KG1 (cell line): ENCODE results near the gene RBM25.
"Not testable (repeated sequence)": the region's sequence is repeated elsewhere in the genome, so short reads cannot be mapped to it uniquely, and the experiment has no call there.

Experiments used
- DNase-seq: peaks from one replicate; lab custom pipeline; 2025; lab: John Stamatoyannopoulos, UW

The RBM25 gene

DNA sequence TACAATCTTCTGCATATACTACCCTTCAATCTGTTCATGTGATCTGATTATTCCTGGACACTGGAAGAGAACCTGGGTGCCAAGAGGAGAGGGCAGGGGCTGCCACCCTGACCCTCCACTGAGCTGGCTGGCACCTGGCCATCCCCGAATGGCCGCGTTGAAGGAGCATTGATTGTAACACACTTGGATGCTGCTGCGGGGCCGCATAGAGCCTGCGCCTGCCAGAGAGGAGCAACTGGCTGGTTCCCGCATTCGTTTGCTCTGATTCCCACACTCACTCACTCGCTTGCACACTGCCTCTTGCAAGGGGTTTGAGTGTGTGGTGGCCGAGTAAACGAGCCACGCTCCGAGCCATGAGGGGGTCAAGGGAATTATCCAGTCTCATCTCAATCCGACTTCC is 110.4 kb downstream of the RBM25 start:
- no peak for DNase-seq

DNA sequence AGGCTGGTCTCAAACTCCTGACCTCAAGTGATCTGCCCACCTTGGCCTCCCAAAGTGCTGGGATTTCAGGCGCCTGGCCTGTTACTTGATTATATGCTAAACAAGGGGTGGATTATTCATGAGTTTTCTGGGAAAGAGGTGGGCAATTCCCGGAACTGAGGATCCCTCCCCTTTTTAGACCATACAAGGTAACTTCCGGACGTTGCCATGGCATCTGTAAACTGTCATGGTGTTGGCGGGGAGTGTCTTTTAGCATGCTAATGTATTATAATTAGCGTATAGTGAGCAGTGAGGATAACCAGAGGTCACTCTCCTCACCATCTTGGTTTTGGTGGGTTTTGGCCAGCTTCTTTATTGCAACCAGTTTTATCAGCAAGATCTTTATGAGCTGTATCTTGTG is 111.5 kb downstream of the RBM25 start:
- not testable (repeated sequence) for DNase-seq

DNA sequence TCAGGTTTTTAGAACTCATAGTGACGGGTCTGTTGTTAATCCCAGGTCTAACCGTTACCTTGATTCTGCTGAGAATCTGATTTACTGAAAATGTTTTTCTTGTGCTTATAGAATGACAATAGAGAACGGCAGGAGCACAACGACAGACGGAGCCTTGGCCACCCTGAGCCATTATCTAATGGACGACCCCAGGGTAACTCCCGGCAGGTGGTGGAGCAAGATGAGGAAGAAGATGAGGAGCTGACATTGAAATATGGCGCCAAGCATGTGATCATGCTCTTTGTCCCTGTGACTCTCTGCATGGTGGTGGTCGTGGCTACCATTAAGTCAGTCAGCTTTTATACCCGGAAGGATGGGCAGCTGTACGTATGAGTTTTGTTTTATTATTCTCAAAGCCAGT is 112.4 kb downstream of the RBM25 start:
- DNase-seq: no peak

DNA sequence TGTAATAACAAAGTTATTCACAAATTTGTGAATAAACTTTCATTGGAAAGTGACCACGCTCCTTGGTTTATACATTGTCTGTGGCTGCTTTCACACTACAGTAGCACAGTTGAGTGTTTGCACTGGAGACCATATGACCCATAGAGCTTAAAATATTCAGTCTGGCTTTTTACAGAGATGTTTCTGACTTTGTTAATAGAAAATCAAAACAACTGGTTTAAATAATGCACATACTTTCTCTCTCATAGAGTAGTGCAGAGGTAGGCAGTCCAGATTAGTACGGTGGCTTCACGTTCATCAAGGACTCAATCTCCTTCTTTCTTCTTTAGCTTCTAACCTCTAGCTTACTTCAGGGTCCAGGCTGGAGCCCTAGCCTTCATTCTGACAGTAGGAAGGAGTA is 114.2 kb downstream of the RBM25 start:
- no peak for DNase-seq

DNA sequence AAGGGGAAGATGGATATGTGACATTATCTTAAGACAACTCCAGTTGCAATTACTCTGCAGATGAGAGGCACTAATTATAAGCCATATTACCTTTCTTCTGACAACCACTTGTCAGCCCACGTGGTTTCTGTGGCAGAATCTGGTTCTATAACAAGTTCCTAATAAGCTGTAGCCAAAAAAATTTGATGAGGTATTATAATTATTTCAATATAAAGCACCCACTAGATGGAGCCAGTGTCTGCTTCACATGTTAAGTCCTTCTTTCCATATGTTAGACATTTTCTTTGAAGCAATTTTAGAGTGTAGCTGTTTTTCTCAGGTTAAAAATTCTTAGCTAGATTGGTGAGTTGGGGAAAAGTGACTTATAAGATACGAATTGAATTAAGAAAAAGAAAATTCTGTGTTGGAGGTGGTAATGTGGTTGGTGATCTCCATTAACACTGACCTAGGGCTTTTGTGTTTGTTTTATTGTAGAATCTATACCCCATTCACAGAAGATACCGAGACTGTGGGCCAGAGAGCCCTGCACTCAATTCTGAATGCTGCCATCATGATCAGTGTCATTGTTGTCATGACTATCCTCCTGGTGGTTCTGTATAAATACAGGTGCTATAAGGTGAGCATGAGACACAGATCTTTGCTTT is 114.9 kb downstream of the RBM25 start:
- DNase-seq: peak; percentile 13
